OCI-M2 (cell line): ENCODE data around the gene TEAD2.

Experiments used
- DNase-seq: peaks from one replicate; lab custom pipeline; 2025; ENCODE audit not compliant: unreplicated experiment; lab: John Stamatoyannopoulos, UW

Gene TEAD2

GRCh38 chr19:49348305-49349189 is 13.7 kb downstream of the TEAD2 start:
- DNase-seq, result no peak

DNA sequence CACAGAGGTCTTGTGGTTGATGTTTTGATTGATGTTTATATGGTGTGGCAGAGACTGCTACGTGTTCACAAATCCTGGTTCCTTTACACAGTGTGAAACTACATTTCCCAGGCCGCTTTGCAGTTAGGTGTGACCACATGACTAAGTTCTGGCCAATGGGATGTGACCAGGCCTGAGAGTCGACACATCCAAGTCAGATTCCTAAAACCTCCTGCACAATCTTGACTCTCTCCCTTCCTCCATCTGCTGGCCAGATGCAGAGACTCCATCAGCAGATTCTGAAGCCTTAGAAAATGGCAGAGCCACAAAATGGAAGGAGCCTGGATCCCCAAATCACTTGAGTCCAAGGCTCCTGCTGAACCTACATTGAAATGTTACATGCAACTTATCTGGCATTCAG is 14.4 kb downstream of the TEAD2 start:
- DNase-seq, result no peak

- no peak for DNase-seq
These were observed 15.0 kb downstream of the TEAD2 start for GRCh38 chr19:49347191-49347590.

DNA sequence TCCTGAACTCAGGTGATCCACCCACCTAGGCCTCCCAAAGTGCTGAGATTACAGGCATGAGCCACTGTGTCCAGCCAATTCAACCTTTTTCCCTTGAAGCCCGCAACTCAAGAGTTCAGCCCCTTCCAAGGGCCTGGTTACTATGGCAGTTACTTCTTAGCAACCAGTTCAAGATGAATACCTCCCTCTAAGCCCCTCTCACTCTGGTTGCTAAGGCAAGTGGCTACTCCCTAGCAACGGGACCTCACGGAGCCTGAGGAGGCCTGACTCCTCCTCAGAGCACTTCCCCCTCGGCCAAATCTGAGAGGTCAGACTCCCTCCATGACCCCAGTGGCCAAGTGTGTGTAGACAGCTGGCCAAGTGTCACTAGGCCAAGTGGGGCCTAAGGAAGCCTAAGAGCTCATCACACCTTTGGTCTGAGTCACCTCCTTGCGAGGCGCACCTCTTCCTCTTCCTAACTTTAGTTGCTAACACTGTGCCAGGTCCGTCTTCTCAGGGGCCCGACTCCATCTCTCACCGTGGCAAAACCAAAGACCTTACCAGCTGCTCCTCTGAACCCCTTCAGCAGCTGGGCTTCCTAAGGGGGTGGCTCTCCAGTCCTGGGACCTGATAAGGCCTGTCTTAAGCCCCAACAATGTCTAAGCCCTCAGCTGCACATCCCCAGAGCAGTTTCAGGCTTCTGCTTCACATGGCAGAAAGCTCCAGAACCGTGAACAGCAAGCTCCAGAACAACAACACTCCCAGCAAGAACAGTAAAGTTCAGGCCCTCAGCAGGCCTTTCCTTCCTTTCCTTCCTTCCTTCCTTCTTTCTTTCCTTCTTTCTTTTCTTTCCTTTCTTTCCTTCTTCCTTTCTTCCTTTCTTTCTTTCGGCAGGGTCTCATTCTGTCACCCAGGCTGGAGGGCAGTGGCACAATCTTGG is 17.5 kb downstream of the TEAD2 start:
- no peak for DNase-seq

GRCh38 chr19:49343123-49343522 is 19.1 kb downstream of the TEAD2 start:
- DNase-seq, result no peak

- no peak for DNase-seq
These were observed 19.9 kb downstream of the TEAD2 start for GRCh38 chr19:49342291-49342721.

- no peak for DNase-seq
These were observed 21.1 kb downstream of the TEAD2 start for GRCh38 chr19:49340865-49341718.

- no peak for DNase-seq
These were observed 21.9 kb downstream of the TEAD2 start for GRCh38 chr19:49340069-49340864.

DNA sequence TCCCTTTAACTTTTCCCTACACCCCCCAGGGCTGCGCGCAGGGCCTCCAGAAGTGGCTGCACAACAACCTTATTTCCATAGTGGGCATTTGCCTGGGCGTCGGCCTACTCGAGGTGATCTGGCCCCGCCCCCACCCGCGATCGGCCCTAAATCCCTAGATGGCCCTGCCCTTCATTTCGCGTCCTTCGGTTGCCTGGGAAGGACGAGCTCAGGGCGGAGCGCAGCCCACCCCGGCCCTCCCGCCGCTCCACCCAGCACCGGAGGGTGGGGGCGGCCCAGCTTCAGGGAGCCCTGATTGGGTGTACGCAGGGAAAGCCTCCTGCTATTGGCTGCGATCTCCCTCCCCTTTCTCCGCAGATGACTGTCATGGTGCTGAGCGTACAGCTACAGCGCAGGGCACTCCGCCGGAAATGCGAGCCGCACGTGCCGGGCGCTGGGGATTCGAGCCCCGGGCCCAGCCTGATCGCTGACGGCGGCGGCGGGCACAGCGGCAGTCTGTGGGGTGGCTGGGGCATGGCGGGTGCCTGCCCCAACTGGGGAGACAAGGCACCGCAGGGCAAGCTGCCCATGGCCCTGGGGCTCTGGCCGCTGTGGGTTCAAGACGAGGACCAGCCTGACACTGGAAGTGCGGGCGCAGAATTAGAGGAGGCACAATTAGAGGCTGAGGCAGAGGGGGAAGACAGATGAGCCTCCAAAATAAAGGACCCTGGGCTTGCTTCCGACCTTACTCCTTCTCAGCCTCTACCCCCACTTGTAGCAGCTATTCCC is 22.7 kb downstream of the TEAD2 start:
- no peak for DNase-seq

GRCh38 chr19:49338691-49339300 is 23.4 kb downstream of the TEAD2 start:
- DNase-seq, result no peak

DNA sequence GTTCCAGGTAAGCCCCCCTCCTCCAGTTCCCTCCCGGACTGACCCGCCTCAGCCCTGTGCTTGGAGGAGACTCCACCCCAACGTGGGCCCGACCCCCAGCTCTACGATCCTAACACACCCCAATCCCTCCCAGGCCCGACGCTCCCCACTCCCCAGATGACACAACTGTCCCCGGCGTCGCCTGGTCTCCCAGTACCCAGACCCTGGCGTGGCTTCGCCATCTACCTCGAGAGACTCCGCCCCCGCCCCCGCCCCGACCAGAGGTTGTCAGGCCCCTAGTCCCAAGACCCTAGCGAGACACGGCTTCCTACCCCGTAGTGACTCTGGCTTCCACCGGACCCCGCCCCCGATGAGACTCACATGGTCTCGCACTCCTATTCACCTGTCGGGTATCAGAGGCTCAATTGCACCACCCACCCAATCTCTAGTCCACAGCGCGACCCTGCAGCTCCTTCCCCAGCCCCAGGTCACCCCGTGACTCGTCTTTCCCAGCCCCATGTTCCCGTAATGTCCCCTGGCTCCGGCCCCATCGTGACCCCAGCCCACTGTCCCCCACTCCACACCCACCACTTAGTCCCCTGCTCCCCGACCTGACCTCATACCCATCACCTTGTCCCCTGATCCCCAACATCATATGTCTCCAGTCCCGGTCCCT is 24.1 kb downstream of the TEAD2 start:
- DNase-seq, result no peak

- no peak for DNase-seq
These were observed 24.8 kb downstream of the TEAD2 start for GRCh38 chr19:49337267-49338022.

DNA sequence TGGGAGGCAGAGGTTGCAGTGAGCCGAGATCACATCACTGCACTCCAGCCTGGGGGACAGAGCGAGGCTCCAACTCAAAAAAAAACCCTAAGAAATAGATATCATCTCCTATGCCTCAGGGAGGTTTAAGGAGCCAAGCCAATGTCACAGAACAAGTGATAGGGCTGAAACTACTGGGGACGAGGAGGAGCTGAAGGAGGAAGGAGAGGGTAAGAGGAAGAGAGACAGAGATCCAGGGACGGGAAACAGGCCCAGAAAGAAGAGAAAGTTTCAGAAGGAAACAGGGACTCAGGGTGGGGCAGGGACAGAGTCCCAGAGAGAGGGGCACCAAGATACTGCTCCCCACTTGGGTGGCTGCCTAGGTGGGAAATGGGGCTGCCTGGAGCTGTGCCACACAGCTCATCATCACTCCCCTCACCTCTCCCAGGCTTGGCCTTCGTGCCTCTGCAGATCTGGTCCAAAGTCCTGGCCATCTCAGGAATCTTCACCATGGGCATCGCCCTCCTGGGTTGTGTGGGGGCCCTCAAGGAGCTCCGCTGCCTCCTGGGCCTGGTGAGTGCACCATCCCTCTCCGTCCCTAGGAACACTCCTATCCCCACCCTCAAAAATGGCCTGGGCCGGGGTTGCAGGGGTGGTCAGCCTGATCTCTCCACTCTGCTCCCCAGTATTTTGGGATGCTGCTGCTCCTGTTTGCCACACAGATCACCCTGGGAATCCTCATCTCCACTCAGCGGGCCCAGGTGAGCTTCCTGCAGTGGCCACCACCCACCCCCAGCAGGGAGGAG is 25.5 kb downstream of the TEAD2 start:
- DNase-seq, result no peak

- DNase-seq, result no peak
These were observed 26.3 kb downstream of the TEAD2 start for GRCh38 chr19:49335784-49336481.

DNA sequence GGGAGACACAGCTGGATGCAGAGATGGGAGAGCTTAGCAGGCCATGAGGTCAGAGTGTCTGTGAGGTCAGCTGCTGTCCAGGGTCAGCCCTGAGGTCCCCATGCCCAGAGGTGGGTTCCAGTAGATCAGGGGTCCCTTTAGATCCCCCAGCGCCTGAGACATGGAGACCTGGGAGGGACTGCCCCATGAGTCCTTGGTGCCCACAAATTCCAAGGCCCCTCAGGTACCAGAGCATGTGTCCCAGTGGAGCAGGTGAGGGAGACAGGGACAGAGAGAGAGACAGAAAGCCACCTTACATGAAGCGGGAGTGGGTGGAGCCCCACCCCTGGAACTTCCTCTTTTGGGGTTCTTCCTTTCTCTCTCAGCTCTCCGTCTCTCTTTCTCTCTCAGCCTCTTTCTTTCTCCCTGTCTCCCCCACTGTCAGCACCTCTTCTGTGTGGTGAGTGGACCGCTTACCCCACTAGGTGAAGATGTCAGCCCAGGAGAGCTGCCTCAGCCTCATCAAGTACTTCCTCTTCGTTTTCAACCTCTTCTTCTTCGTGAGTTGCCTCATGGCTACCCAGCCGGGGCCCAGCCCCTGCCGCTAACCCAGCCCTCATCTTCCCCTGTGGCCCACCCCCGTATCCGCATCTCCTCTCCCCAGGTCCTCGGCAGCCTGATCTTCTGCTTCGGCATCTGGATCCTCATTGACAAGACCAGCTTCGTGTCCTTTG is 27.0 kb downstream of the TEAD2 start, which contains the start of gene CD37:
Gene CD37, plus strand, starts transcription at position 336 of the 713 bp plus-strand sequence. Its CDS starts 135 bp downstream, at position 471.
- DNase-seq, result no peak
